ENCODE results near the gene PI4KA. TPM values are rescaled to one million over a fixed set of nuclear protein-coding genes. Genes with fewer than 3 reads are reported as not detected.
A peak's percentile ranks its signal among the peaks of the same experiment; 100 is the strongest.

Gene PI4KA
- total and polyA plus RNA-seq, 2 of the 13 experiments (the other 11 are each of a cell fraction or from before 2014, with no cell fraction given): 27.4 to 56.4 TPM

DNA sequence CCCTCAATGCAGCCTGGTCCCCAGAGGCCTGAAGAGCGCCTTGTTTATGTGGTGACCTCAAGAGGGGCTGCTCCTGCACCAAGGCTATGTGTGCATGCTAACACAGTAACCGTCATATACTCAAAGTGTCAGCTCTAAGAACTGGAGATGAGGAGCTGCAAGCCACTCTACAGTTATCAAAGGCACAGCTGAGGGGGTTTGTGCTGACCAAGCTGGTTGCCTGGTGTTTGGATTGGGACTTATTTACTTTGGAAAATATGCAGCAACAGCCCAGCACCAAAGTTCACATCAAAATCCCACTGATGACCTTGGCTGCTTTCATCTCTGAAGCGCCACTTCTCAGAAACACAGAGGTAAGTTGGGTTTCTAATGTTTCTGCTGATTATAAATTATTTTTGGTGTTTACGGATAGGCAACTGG is 84.8 kb downstream of the PI4KA start, which contains the start of gene SERPIND1 (continued):
- peak; percentile 78 to 92; a peak in 3 of 4 replicates for TF ChIP-seq EP300 (IDR thresholded peaks at IDR 0.05; ENCODE audit: low read depth in 2 of 2, low read length in 2 of 2)
- TF ChIP-seq EP300 (CRISPR knock-in tag; IDR thresholded peaks at IDR 0.05; ENCODE audit: borderline replicate concordance): peak; percentile 68; the same call in 1 of the 2 replicates
- TF ChIP-seq NR3C1 (CRISPR knock-in tag; IDR thresholded peaks at IDR 0.05): no peak
- no peak for TF ChIP-seq ZNF138 (CRISPR knock-in tag; IDR thresholded peaks at IDR 0.05; ENCODE audit: low read depth)
- TF ChIP-seq XRCC5 (optimal IDR thresholded peaks at IDR 0.05; ENCODE audit: low read length): no peak
- TF ChIP-seq CBX1 (IDR thresholded peaks at IDR 0.05; ENCODE audit: low read depth): no peak
- TF ChIP-seq RARA (CRISPR knock-in tag; IDR thresholded peaks at IDR 0.05): peak; percentile 76
- no peak for TF ChIP-seq ZNF709 (CRISPR knock-in tag; IDR thresholded peaks at IDR 0.05)
- no peak for TF ChIP-seq NBN (conservative IDR thresholded peaks at IDR 0.05)
- TF ChIP-seq, protein P1, sequence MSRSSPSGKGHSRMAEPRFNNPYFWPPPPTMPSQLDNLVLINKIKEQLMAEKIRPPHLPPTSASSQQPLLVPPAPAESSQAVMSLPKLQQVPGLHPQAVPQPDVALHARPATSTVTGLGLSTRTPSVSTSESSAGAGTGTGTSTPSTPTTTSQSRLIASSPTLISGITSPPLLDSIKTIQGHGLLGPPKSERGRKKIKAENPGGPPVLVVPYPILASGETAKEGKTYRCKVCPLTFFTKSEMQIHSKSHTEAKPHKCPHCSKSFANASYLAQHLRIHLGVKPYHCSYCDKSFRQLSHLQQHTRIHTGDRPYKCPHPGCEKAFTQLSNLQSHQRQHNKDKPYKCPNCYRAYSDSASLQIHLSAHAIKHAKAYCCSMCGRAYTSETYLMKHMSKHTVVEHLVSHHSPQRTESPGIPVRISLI (CRISPR knock-in tag; IDR thresholded peaks at IDR 0.05; ENCODE audit: borderline replicate concordance): peak; percentile 15; the same call in 1 of the 2 replicates
- no peak for TF ChIP-seq PLRG1 (conservative IDR thresholded peaks at IDR 0.05)
- 0 out of 2 replicates have a peak, but pooled peaks have one; percentile 21 for TF ChIP-seq ARNTL (CRISPR knock-in tag; IDR thresholded peaks at IDR 0.05)
- peak; percentile 78 for TF ChIP-seq TEAD3 (CRISPR knock-in tag; optimal IDR thresholded peaks at IDR 0.05; ENCODE audit: borderline replicate concordance)
- TF ChIP-seq IKZF1 (IDR thresholded peaks at IDR 0.05): no peak
- TF ChIP-seq MTF1 (CRISPR knock-in tag; IDR thresholded peaks at IDR 0.05): no peak
- TF ChIP-seq THYN1 (CRISPR knock-in tag; IDR thresholded peaks at IDR 0.05; ENCODE audit: borderline replicate concordance, low read depth): no peak
- peak; percentile 88 for TF ChIP-seq SOX5 (CRISPR knock-in tag; IDR thresholded peaks at IDR 0.05; ENCODE audit: borderline replicate concordance)
- no peak for TF ChIP-seq ZNF670 (CRISPR knock-in tag; IDR thresholded peaks at IDR 0.05; ENCODE audit: borderline replicate concordance)
- peak; percentile 73 for TF ChIP-seq TAF1 (CRISPR knock-in tag; IDR thresholded peaks at IDR 0.05)
- TF ChIP-seq, protein P2, sequence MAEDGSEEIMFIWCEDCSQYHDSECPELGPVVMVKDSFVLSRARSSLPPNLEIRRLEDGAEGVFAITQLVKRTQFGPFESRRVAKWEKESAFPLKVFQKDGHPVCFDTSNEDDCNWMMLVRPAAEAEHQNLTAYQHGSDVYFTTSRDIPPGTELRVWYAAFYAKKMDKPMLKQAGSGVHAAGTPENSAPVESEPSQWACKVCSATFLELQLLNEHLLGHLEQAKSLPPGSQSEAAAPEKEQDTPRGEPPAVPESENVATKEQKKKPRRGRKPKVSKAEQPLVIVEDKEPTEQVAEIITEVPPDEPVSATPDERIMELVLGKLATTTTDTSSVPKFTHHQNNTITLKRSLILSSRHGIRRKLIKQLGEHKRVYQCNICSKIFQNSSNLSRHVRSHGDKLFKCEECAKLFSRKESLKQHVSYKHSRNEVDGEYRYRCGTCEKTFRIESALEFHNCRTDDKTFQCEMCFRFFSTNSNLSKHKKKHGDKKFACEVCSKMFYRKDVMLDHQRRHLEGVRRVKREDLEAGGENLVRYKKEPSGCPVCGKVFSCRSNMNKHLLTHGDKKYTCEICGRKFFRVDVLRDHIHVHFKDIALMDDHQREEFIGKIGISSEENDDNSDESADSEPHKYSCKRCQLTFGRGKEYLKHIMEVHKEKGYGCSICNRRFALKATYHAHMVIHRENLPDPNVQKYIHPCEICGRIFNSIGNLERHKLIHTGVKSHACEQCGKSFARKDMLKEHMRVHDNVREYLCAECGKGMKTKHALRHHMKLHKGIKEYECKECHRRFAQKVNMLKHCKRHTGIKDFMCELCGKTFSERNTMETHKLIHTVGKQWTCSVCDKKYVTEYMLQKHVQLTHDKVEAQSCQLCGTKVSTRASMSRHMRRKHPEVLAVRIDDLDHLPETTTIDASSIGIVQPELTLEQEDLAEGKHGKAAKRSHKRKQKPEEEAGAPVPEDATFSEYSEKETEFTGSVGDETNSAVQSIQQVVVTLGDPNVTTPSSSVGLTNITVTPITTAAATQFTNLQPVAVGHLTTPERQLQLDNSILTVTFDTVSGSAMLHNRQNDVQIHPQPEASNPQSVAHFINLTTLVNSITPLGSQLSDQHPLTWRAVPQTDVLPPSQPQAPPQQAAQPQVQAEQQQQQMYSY (CRISPR knock-in tag; IDR thresholded peaks at IDR 0.05): peak; percentile 93
- TF ChIP-seq ZMYM4 (CRISPR knock-in tag; IDR thresholded peaks at IDR 0.05): peak; percentile 13; the same call in 1 of the 2 replicates
- TF ChIP-seq ZNF619 (CRISPR knock-in tag; IDR thresholded peaks at IDR 0.05): no peak
- peak; percentile 85 for TF ChIP-seq TOPORS (CRISPR knock-in tag; IDR thresholded peaks at IDR 0.05)
- TF ChIP-seq BRCA1 (CRISPR knock-in tag; IDR thresholded peaks at IDR 0.05): no peak
- TF ChIP-seq RBM22 (optimal IDR thresholded peaks at IDR 0.05; ENCODE audit: low read length): peak; percentile 36
- TF ChIP-seq FOXO1 (CRISPR knock-in tag; IDR thresholded peaks at IDR 0.05): peak; percentile 92
- TF ChIP-seq ZNF761 (CRISPR knock-in tag; conservative IDR thresholded peaks at IDR 0.05): 0 out of 2 replicates have a peak, but pooled peaks have one; percentile 62
- no peak for TF ChIP-seq TBP (CRISPR knock-in tag; IDR thresholded peaks at IDR 0.05)
- peak; percentile 83; the same call in 1 of the 2 replicates for TF ChIP-seq MED13 (CRISPR knock-in tag; IDR thresholded peaks at IDR 0.05)
- TF ChIP-seq SNRNP70 (IDR thresholded peaks at IDR 0.05; ENCODE audit: low read depth, low read length): no peak

Measured in HepG2 (cell line).